ENCODE results near the gene TMEM72.

The TMEM72 gene

DNA sequence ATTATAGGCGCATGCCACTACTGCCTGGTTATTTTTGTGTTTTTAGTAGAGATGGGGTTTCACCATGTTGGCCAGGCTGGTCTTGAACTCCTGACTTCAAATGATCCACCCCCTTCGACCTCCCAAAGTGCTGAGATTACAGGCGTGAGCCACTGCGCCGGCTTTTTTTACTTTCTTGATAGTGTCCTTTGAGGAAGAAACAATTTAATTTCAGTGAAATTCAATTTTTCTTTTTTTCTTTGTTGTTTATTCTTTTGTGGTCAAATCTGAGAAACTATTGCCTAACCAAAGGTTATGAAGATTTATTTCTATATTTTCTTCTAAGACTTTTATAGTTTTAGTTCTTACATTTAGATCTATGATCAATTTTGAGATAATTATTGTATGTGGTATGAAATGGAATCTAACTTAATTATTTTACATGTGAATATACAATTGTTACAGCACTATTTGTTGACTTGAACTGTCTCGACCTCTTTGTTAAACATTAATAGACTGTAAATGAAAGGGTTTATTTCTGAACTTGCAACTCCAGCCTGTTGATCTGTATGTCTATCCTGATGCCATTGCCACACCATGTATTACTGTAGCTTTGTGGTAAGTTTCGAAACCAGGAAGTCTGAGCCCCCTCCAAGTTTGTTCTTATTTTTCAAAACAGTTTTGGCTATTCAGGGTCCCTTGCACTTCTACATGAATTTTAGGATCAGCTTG lies 28.7 kb downstream of the TMEM72 start:
- Histone ChIP-seq H3K36me3 (ENCODE audit: control insufficient read depth, low read depth, low read length) (no peaks in the 10 kb centered on the region), H3K4me3 (ENCODE audit: low read length) (no peak overlapping the region), H3K27me3 (ENCODE audit: control insufficient read depth, insufficient read depth, low read length) (no peaks in the 10 kb centered on the region), H3K9ac (ENCODE audit: low read length) (no peak overlapping the region), H3K9me3 (ENCODE audit: control insufficient read depth, low read depth, low read length) (peaks cover 3% of the 10 kb centered on the region), H3K4me1 (ENCODE audit: control insufficient read depth, low read depth, low read length) (no peaks in the 10 kb centered on the region), H3K27ac (ENCODE audit: low read length) (no peak overlapping the region)

DNA sequence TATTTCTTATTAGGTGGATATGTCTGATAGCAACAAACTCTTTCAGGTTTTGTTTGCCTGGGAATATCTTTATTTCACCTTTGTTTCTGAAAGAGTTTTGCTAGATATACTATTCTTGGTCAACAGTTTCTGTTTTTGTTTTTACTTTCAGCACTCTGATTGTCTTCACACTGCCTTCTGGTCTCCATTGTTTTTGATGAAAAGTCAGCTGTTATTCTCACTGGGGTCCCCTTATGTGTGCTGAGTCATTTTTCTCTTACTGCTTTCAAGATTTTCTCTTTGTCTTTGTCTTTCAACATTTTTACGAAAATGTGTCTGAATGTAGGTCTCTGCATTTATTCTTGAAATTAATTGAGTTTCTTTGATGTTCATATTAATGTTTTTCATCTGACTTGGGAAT lies 33.2 kb downstream of the TMEM72 start:
- Histone ChIP-seq H3K4me1 (ENCODE audit: control insufficient read depth, low read depth, low read length) (no peaks in the 10 kb centered on the region), H3K4me3 (ENCODE audit: low read length) (no peak overlapping the region), H3K9me3 (ENCODE audit: control insufficient read depth, low read depth, low read length) (peaks cover 3% of the 10 kb centered on the region), H3K9ac (ENCODE audit: low read length) (no peak overlapping the region), H3K36me3 (ENCODE audit: control insufficient read depth, low read depth, low read length) (no peaks in the 10 kb centered on the region), H3K27ac (ENCODE audit: low read length) (no peak overlapping the region), H3K27me3 (ENCODE audit: control insufficient read depth, insufficient read depth, low read length) (no peaks in the 10 kb centered on the region)

DNA sequence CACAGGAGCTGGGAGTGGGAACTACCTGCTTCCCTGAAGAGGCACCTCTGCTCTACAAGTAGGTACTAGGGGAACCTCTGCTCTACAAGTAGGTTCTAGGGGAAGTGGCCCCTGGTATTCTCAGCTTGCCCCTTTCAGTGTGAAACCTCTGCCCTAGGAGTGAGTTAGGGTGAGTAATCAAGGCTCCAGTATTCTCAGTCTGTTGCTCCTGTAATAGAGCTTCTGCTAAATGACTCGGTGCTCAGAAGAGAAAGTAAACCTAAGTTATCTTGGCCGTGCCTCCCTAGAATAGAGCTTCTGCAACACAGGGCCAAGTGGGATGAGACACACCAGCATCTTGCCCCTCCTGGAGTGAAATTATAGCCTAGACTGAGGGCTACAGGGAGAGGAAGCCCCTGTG lies 35.1 kb downstream of the TMEM72 start:
- H3K27ac ChIP-seq (ENCODE audit: low read length): no peak overlapping the region
- no peaks in the 10 kb centered on the region for H3K36me3 ChIP-seq (ENCODE audit: control insufficient read depth, low read depth, low read length)

DNA sequence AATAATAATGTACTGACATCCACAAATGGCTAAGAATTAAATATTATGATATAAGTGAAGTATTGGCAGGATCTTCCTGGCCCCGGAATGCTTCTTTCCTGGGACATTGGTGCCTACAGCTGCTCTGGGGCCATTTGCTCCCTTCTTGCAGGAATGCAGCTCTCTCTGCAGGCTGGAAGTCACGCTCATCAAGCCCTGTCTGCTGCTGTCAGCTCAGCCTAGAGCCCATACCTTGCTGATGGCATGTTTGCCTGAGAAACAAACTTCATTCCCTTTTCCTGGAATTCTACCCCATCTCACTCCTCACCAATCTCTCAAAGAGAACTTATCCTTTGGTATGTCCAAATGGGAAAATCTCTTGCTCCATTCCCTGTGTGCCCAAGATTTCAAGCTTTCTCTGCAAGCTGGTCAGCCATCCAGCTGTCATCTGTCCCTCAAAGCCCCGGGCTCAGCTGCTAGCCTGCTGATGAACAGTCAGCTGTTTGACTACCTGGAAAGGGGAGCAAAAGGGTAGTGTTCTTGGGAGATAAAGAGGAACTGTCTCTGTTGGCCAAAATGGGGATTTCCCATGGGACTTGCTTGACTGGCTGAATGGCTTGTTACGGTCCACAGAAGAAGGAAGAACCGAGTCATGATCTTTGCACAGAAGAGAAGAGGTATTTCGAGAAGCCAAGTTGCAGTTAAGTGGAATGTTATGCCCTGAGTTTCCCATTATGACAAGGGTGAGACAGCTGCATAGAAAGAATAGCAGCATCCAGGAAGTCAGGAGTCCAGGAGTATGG lies 36.4 kb downstream of the TMEM72 start:
- H3K9ac ChIP-seq (ENCODE audit: low read length): no peak overlapping the region
- no peak overlapping the region for H3K4me3 ChIP-seq (ENCODE audit: low read length)
- H3K4me1 ChIP-seq (ENCODE audit: control insufficient read depth, low read depth, low read length): peaks cover 1% of the 10 kb centered on the region
- H3K36me3 ChIP-seq (ENCODE audit: control insufficient read depth, low read depth, low read length): no peaks in the 10 kb centered on the region
- H3K27ac ChIP-seq (ENCODE audit: low read length): no peak overlapping the region
- no peaks in the 10 kb centered on the region for H3K27me3 ChIP-seq (ENCODE audit: control insufficient read depth, insufficient read depth, low read length)
- H3K9me3 ChIP-seq (ENCODE audit: control insufficient read depth, low read depth, low read length): peaks cover 3% of the 10 kb centered on the region

More for the DNA sequence above, 35.1 kb downstream of the TMEM72 start:
- Histone ChIP-seq H3K4me3 (ENCODE audit: low read length) (no peak overlapping the region), H3K9ac (ENCODE audit: low read length) (no peak overlapping the region), H3K9me3 (ENCODE audit: control insufficient read depth, low read depth, low read length) (peaks cover 3% of the 10 kb centered on the region), H3K4me1 (ENCODE audit: control insufficient read depth, low read depth, low read length) (no peaks in the 10 kb centered on the region), H3K27me3 (ENCODE audit: control insufficient read depth, insufficient read depth, low read length) (no peaks in the 10 kb centered on the region)

DNA sequence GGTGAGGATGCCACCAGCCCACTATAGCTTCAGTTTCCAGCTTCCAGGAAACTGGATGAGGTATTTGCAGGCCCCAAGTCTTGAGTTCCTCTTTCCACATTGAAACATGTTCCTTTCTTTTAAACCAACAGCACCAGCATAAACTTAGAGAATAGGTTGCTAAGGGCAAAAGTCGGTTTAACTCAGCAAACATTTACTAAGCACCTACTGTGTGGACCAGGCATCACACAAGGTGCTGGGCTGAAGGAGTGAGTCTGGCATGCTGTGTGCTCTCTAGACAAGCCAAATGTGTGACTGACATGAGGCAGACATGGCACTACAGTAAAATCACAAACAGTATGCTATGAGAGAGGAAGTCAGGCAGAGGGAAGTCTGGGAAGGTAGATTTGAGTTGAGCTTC lies 37.5 kb downstream of the TMEM72 start:
- Histone ChIP-seq H3K4me1 (ENCODE audit: control insufficient read depth, low read depth, low read length) (peaks cover 8% of the 10 kb centered on the region), H3K36me3 (ENCODE audit: control insufficient read depth, low read depth, low read length) (no peaks in the 10 kb centered on the region), H3K27ac (ENCODE audit: low read length) (no peak overlapping the region), H3K4me3 (ENCODE audit: low read length) (no peak overlapping the region), H3K9ac (ENCODE audit: low read length) (no peak overlapping the region), H3K9me3 (ENCODE audit: control insufficient read depth, low read depth, low read length) (peaks cover 3% of the 10 kb centered on the region), H3K27me3 (ENCODE audit: control insufficient read depth, insufficient read depth, low read length) (no peaks in the 10 kb centered on the region)

DNA sequence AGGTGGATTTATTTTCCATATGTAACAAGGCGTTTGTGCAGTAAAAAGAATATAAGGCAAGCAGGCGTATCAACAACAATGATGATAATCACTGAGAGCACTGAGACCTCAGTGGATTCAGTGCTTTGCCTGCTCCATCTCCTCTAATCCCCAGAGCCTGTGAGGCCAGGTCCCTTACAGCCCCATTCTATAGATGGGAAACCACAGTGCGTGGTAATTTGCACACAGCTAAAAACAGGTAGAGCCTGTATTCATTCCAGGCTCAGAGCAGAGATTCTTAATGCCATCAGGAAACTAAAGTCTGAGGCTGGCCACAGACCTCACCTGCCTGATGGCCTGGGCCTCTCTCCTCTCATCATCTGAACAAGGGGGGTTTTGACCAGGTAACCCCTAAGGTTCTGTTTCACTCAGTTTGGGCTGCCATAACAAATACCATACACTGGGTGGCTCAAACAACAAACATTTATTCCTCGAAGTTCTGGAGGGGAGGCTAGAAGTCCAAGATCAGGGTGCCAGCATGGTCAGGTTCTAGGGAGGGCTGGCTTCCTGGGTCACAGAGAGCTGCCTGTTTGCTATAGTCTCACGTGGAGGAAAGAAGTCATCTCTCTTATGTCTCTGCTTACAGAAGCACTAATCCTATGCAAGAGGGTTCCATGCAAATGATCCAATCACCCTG lies 38.1 kb downstream of the TMEM72 start:
- Histone ChIP-seq H3K36me3 (ENCODE audit: control insufficient read depth, low read depth, low read length) (no peaks in the 10 kb centered on the region), H3K4me3 (ENCODE audit: low read length) (no peak overlapping the region), H3K27me3 (ENCODE audit: control insufficient read depth, insufficient read depth, low read length) (no peaks in the 10 kb centered on the region), H3K27ac (ENCODE audit: low read length) (no peak overlapping the region), H3K9ac (ENCODE audit: low read length) (no peak overlapping the region), H3K4me1 (ENCODE audit: control insufficient read depth, low read depth, low read length) (peaks cover 8% of the 10 kb centered on the region), H3K9me3 (ENCODE audit: control insufficient read depth, low read depth, low read length) (peaks cover 3% of the 10 kb centered on the region)

DNA sequence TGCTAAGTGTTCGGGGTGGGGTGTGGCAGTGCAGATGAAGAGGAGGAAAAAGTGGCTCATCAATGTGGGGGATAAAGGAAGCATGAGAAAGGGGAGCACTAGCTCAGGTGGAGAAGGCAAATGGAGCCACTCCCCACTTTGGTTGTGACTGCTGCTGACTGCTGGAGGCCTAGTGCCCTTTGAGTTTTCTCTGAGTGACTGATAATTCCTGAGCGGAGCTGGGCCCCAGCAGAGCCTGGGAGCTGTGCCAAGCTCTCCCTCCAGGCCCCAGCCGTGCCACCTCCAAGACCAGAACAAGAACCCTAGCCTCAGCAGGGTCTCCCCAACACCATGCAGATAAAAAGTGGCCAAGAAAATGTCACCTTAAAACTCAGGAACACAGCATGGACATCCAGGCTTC lies 38.8 kb downstream of the TMEM72 start:
- no peak overlapping the region for H3K4me3 ChIP-seq (ENCODE audit: low read length)
- peaks cover 8% of the 10 kb centered on the region for H3K4me1 ChIP-seq (ENCODE audit: control insufficient read depth, low read depth, low read length)
- H3K27ac ChIP-seq (ENCODE audit: low read length): no peak overlapping the region
- H3K36me3 ChIP-seq (ENCODE audit: control insufficient read depth, low read depth, low read length): no peaks in the 10 kb centered on the region
- no peaks in the 10 kb centered on the region for H3K27me3 ChIP-seq (ENCODE audit: control insufficient read depth, insufficient read depth, low read length)
- no peak overlapping the region for H3K9ac ChIP-seq (ENCODE audit: low read length)
- no peaks in the 10 kb centered on the region for H3K9me3 ChIP-seq (ENCODE audit: control insufficient read depth, low read depth, low read length)

DNA sequence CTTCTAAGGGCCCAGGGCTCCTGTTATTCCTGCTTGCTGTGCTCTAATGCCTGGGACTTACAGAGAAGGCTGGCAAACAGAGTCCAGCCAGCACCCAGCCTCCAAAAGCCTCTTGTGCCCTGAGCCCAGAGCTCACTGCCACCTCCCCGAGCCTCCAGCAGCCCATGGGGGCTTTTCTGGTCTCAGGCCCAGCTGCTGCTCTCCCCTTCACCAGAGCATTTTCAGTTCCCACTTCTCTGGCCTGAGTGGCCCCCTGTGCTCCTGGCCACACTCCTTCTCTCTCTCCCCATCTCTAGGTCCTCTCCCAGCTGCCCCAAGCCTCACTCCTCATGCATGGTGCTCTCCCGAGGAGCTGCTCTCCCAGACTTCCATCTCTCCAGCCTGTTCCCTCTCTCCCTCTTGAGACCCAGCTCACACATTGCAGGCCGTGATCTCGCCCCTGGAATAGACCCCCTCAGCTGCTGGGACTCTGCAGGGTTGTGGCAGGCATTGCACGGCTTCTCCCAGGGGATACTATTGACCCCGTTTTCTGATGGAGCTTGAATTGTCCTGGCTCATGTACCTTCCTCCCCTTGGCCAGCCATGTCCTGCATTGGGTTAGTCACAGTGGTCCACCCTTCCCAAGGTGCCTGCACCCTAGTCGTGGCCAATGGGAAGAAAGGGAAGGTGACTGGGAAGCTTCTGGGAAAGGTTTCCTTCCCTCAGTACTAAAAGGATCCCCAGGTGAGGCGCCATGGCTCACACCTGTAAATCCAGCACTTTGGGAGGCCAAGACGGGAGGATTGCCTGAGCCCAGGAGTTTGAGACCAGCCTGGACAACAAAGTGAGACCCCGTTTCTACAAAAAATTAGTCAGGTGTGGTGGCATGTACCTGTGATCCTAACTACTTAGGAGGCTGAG lies 39.4 kb downstream of the TMEM72 start:
- H3K9me3 ChIP-seq (ENCODE audit: control insufficient read depth, low read depth, low read length): no peaks in the 10 kb centered on the region
- peaks cover 8% of the 10 kb centered on the region for H3K4me1 ChIP-seq (ENCODE audit: control insufficient read depth, low read depth, low read length)
- no peaks in the 10 kb centered on the region for H3K27me3 ChIP-seq (ENCODE audit: control insufficient read depth, insufficient read depth, low read length)
- H3K9ac ChIP-seq (ENCODE audit: low read length): no peak overlapping the region
- H3K27ac ChIP-seq (ENCODE audit: low read length): no peak overlapping the region
- no peaks in the 10 kb centered on the region for H3K36me3 ChIP-seq (ENCODE audit: control insufficient read depth, low read depth, low read length)
- no peak overlapping the region for H3K4me3 ChIP-seq (ENCODE audit: low read length)

DNA sequence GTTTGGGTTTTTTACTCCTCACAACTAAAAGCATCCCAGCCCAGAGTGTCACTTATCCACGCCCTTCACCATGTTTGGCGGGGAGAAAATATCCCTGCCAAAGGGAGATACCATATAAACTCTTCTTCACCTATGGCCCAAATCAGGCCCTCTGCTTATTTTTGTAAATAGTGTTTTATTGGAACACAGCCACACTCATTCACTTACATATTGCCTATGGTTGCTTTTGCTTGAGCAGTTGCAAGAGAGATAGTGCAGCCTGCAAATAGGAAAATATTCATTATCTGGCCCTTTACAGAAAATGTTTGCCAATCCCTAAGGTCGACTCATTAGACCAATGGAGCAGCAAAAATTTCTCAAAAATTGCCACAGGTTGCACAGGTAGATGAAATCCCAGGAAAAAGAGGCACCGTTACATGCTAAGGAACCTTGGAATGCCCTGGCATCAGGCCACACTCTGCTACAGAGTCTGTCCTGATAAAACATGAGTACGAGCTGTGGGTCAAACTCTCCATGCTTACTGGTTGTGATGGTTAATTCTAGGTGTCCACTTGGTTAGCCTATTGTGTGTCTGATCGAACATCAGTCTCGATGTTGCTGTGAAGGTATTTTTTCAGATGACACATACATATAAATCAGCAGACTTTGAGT lies 40.6 kb downstream of the TMEM72 start:
- Histone ChIP-seq H3K27ac (ENCODE audit: low read length) (no peak overlapping the region), H3K9me3 (ENCODE audit: control insufficient read depth, low read depth, low read length) (no peaks in the 10 kb centered on the region), H3K36me3 (ENCODE audit: control insufficient read depth, low read depth, low read length) (no peaks in the 10 kb centered on the region), H3K4me3 (ENCODE audit: low read length) (no peak overlapping the region), H3K27me3 (ENCODE audit: control insufficient read depth, insufficient read depth, low read length) (no peaks in the 10 kb centered on the region), H3K9ac (ENCODE audit: low read length) (no peak overlapping the region), H3K4me1 (ENCODE audit: control insufficient read depth, low read depth, low read length) (peaks cover 8% of the 10 kb centered on the region)

DNA sequence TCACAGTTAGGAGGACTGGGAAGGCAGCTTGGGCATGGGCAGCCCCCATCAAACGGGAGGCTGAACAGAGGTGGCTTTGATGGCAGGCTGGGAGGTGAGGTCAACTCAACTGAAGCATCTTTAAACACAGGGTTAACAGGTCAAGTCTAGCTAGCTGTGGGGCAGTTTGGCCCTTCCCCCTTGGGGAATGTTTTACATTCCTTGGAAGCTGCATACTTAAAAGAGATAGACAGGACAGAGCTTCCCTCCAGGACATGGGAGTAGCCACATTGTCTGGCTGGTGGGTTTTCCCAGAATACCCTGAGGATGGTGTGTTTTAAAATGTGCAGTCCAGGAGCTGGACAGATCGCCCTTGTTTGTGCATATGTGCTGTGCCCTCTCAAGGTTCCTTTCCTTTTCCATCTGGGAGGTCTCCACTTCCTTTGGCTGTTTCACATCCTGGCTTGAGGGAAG lies 41.7 kb downstream of the TMEM72 start:
- Histone ChIP-seq H3K4me1 (ENCODE audit: control insufficient read depth, low read depth, low read length) (peaks cover 8% of the 10 kb centered on the region), H3K36me3 (ENCODE audit: control insufficient read depth, low read depth, low read length) (no peaks in the 10 kb centered on the region), H3K9ac (ENCODE audit: low read length) (no peak overlapping the region), H3K4me3 (ENCODE audit: low read length) (no peak overlapping the region), H3K27ac (ENCODE audit: low read length) (no peak overlapping the region), H3K27me3 (ENCODE audit: control insufficient read depth, insufficient read depth, low read length) (no peaks in the 10 kb centered on the region), H3K9me3 (ENCODE audit: control insufficient read depth, low read depth, low read length) (no peaks in the 10 kb centered on the region)

Measured in iPS-18a (cell line).